Kidney (tissue), 14 donors: ENCODE measurements around the gene CD99L2. TPM values are rescaled to one million over a fixed set of nuclear protein-coding genes. Genes with fewer than 3 reads are reported as not detected.

ENCODE experiments used
- DNase-seq, 5 donors: peaks; one replicate each; pipeline ENCODE4 v3.0.0-alpha.2; 2013 to 2020
- FAIRE-seq: peaks from 2 replicates; lab custom pipeline; 2012; peaks lifted over from hg19 to GRCh38; lab: Jason Lieb, UNC
- H3K27ac ChIP-seq, 2 donors: one replicate each; pipeline ENCODE4 v1.7.0; 2013; ENCODE audit warnings: low read depth in 2 of 2, low read length in 2 of 2, inconsistent platforms in 1 of 2
- H3K27me3 ChIP-seq: one replicate; pipeline ENCODE4 v1.7.1; 2013; ENCODE audit warnings: low read length, inconsistent platforms; ENCODE audit not compliant: control insufficient read depth, insufficient read depth
- H3K36me3 ChIP-seq, 3 donors: one replicate each; pipeline versions ENCODE4 v1.7.0 to v1.7.1; 2013; ENCODE audit warnings: low read length in 3 of 3, control low read depth in 1 of 3, inconsistent platforms in 1 of 3; ENCODE audit not compliant: insufficient read depth in 3 of 3, control insufficient read depth in 2 of 3
- H3K4me1 ChIP-seq, 3 donors: one replicate each; pipeline versions ENCODE4 v1.7.0 to v1.7.1; 2013; ENCODE audit warnings: low read length in 3 of 3, inconsistent platforms in 1 of 3, low read depth in 1 of 3; ENCODE audit not compliant: control insufficient read depth in 2 of 3, insufficient read depth in 2 of 3
- H3K4me3 ChIP-seq, 3 donors: one replicate each; pipeline versions ENCODE4 v1.7.0 to v1.8.1; 2013; ENCODE audit warnings: low read length in 3 of 3, control low read depth in 1 of 3, inconsistent platforms in 1 of 3
- H3K9ac ChIP-seq, 3 donors: one replicate each; pipeline versions ENCODE4 v1.7.0 to v1.7.1; 2013; ENCODE audit warnings: low read length in 3 of 3, control low read depth in 1 of 3, inconsistent platforms in 1 of 3
- H3K9me3 ChIP-seq, 3 donors: one replicate each; pipeline versions ENCODE4 v1.7.0 to v1.7.1; 2013; ENCODE audit warnings: low read length in 3 of 3, control low read depth in 1 of 3, inconsistent platforms in 1 of 3; ENCODE audit not compliant: control insufficient read depth in 2 of 3, insufficient read depth in 1 of 3
- CTCF ChIP-seq: IDR thresholded peaks from 3 replicates; pipeline ENCODE4 v1.5.1; 2012; ENCODE audit warnings: mild to moderate bottlenecking, moderate library complexity, borderline replicate concordance; ENCODE audit not compliant: insufficient read depth; ENCODE audit errors: extremely low read depth
- intact Hi-C: fragments of 100-400 bp; cut with DNase I; formaldehyde crosslinking; loops from one replicate; pipeline ENCODE4 v1.11.1; 2022
- polyA plus RNA-seq: library from polyadenylated mRNA; stranded (reverse); fragments of 350-450 nt; fragmentation: Illumina TruSeq; extraction: RNeasy Lipid Tissue Mini Kit (QIAGEN cat#74804); gene quantifications from one replicate; pipeline ENCODE4 v1.2.3, GENCODE V29; 2014; ENCODE audit warnings: low read depth, low replicate concordance; ENCODE audit not compliant: insufficient read depth
- total RNA-seq: library from RNA; stranded (reverse); fragmentation: NEBNext Ultra II Directional; extraction: Animal tissue kit (Norgen Biotek cat#: 25700); gene quantifications from one replicate; pipeline ENCODE4 v1.2.1, GENCODE V29; 2021
- donor health status: control.
- donor health status: control.
- donor health status: control.
- donor health status: control.
- donor health status: control.
- donor health status: DM: yes; HTN: yes; CAD: no.
- donor health status: Normal renal cell carcinoma (clear cell type).

CD99L2 gene
- total and polyA plus RNA-seq, 2 donors from 2014 or later, result 30.9 to 38.0 TPM

- DNase-seq, result no peak
- Histone ChIP-seq H3K4me1 (no peaks in the 10 kb centered on the region), H3K9ac (no peak overlapping the region), H3K27ac (no peak overlapping the region), H3K36me3 (no peaks in the 10 kb centered on the region), H3K4me3 (no peak overlapping the region), H3K27me3 (no peaks in the 10 kb centered on the region), H3K9me3 (no peaks in the 10 kb centered on the region)
- intact Hi-C loops, result loop anchor here (5.0 kb wide), 1 partner anchor 309 kb away; no protein-coding TSS in a partner anchor
- no peak for FAIRE-seq
- no peak for TF ChIP-seq CTCF
Observed at GRCh38 chrX:150773634-150774033, 124.8 kb downstream of the CD99L2 start.

GRCh38 chrX:150773117-150773516 lies 125.4 kb downstream of the CD99L2 start:
- no peak overlapping the region for H3K4me3 ChIP-seq
- H3K9me3 ChIP-seq, result no peaks in the 10 kb centered on the region
- DNase-seq (peak in 1 of 5 donors; percentile 63), FAIRE-seq (no peak)
- H3K27ac ChIP-seq, result no peak overlapping the region
- no peak for TF ChIP-seq CTCF
- H3K27me3 ChIP-seq, result no peaks in the 10 kb centered on the region
- intact Hi-C loops, result loop anchor here (5.0 kb wide), 1 partner anchor 309 kb away; no protein-coding TSS in a partner anchor
- no peak overlapping the region for H3K9ac ChIP-seq
- H3K4me1 ChIP-seq, result no peaks in the 10 kb centered on the region
- no peaks in the 10 kb centered on the region for H3K36me3 ChIP-seq

GRCh38 chrX:150772150-150772970 lies 126.1 kb downstream of the CD99L2 start:
- no peaks in the 10 kb centered on the region for H3K27me3 ChIP-seq
- H3K27ac ChIP-seq, result no peak overlapping the region
- DNase-seq (peak; percentile 62 to 89 (median 78)), FAIRE-seq (no peak)
- H3K9me3 ChIP-seq, result no peaks in the 10 kb centered on the region
- TF ChIP-seq CTCF, result peak; percentile 71
- H3K36me3 ChIP-seq, result no peaks in the 10 kb centered on the region
- H3K4me3 ChIP-seq, result no peak overlapping the region
- no peaks in the 10 kb centered on the region for H3K4me1 ChIP-seq
- no peak overlapping the region for H3K9ac ChIP-seq
- intact Hi-C loops, result loop anchor here (5.0 kb wide), 1 partner anchor 310 kb away; no protein-coding TSS in a partner anchor
